Kidney (tissue), 14 donors: ENCODE data around the gene EIF4E2. TPM values are rescaled to one million over a fixed set of nuclear protein-coding genes. Genes with fewer than 3 reads are reported as not detected.

Experiments used
- DNase-seq, 5 donors: peaks; one replicate each; pipeline ENCODE4 v3.0.0-alpha.2; 2013 to 2020
- FAIRE-seq: peaks from 2 replicates; lab custom pipeline; 2012; peaks lifted over from hg19 to GRCh38; lab: Jason Lieb, UNC
- H3K27ac ChIP-seq, 2 donors: one replicate each; pipeline ENCODE4 v1.7.0; 2013; ENCODE audit warnings: low read depth in 2 of 2, low read length in 2 of 2, inconsistent platforms in 1 of 2
- H3K27me3 ChIP-seq: one replicate; pipeline ENCODE4 v1.7.1; 2013; ENCODE audit warnings: low read length, inconsistent platforms; ENCODE audit not compliant: control insufficient read depth, insufficient read depth
- H3K36me3 ChIP-seq, 3 donors: one replicate each; pipeline versions ENCODE4 v1.7.0 to v1.7.1; 2013; ENCODE audit warnings: low read length in 3 of 3, control low read depth in 1 of 3, inconsistent platforms in 1 of 3; ENCODE audit not compliant: insufficient read depth in 3 of 3, control insufficient read depth in 2 of 3
- H3K4me1 ChIP-seq, 3 donors: one replicate each; pipeline versions ENCODE4 v1.7.0 to v1.7.1; 2013; ENCODE audit warnings: low read length in 3 of 3, inconsistent platforms in 1 of 3, low read depth in 1 of 3; ENCODE audit not compliant: control insufficient read depth in 2 of 3, insufficient read depth in 2 of 3
- H3K4me3 ChIP-seq, 3 donors: one replicate each; pipeline versions ENCODE4 v1.7.0 to v1.8.1; 2013; ENCODE audit warnings: low read length in 3 of 3, control low read depth in 1 of 3, inconsistent platforms in 1 of 3
- H3K9ac ChIP-seq, 3 donors: one replicate each; pipeline versions ENCODE4 v1.7.0 to v1.7.1; 2013; ENCODE audit warnings: low read length in 3 of 3, control low read depth in 1 of 3, inconsistent platforms in 1 of 3
- H3K9me3 ChIP-seq, 3 donors: one replicate each; pipeline versions ENCODE4 v1.7.0 to v1.7.1; 2013; ENCODE audit warnings: low read length in 3 of 3, control low read depth in 1 of 3, inconsistent platforms in 1 of 3; ENCODE audit not compliant: control insufficient read depth in 2 of 3, insufficient read depth in 1 of 3
- CTCF ChIP-seq: IDR thresholded peaks from 3 replicates; pipeline ENCODE4 v1.5.1; 2012; ENCODE audit warnings: mild to moderate bottlenecking, moderate library complexity, borderline replicate concordance; ENCODE audit not compliant: insufficient read depth; ENCODE audit errors: extremely low read depth
- intact Hi-C: fragments of 100-400 bp; cut with DNase I; formaldehyde crosslinking; loops from one replicate; pipeline ENCODE4 v1.11.1; 2022
- polyA plus RNA-seq: library from polyadenylated mRNA; stranded (reverse); fragments of 350-450 nt; fragmentation: Illumina TruSeq; extraction: RNeasy Lipid Tissue Mini Kit (QIAGEN cat#74804); gene quantifications from one replicate; pipeline ENCODE4 v1.2.3, GENCODE V29; 2014; ENCODE audit warnings: low read depth, low replicate concordance; ENCODE audit not compliant: insufficient read depth
- total RNA-seq: library from RNA; stranded (reverse); fragmentation: NEBNext Ultra II Directional; extraction: Animal tissue kit (Norgen Biotek cat#: 25700); gene quantifications from one replicate; pipeline ENCODE4 v1.2.1, GENCODE V29; 2021
- donor health status: control.
- donor health status: control.
- donor health status: control.
- donor health status: control.
- donor health status: control.
- donor health status: DM: yes; HTN: yes; CAD: no.
- donor health status: Normal renal cell carcinoma (clear cell type).

EIF4E2 gene
- total and polyA plus RNA-seq, 2 donors from 2014 or later: 78.3 to 79.2 TPM

DNA sequence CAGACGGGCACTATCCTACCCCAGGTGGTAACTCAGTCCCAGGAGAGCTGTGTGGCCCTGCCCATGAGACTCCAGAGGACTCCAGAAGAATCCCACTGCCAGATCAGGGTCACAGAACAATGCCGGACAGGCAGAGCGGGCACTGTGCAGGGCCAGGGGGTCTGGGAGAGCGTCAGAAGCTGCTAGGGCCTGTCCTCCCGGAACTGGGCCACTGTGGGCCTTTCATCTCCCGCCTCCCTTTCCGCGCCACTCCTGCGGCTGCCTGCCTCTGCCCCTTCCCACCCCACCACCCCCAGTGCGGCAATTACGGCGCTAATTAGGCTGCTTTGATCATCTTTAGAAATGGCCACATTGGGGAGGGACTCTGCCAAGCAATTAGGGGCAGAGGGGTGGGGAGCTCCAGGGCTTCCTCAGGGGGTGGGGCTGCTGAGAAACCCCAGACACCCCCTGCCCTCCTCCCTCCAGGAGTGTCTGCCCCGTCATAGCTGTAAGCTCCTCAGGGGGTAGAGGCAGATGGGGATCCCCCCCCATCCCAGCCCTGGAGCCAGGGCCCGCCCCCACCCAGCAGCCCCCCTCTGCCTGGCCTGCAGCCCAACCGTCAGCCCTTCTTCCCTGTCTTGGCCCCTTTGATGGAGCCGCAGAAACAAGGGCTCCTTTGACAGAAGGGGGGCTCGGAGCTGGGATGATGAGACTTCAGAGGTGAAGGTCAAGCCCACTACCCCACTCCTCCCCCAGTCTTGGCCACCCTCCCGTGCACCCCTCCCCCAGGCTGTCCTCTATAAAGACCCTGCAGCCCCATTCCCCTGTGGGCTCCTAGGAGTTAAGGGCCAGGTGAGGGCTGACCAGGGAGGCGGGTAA is 30.7 kb upstream of the EIF4E2 start, which contains the start of gene PRSS56:
TSS of gene PRSS56 (plus strand) at position 808 of the 858 bp plus-strand sequence. CDS start 211 bp downstream, outside the sequence.
- no peak for FAIRE-seq
- no peaks in the 10 kb centered on the region for H3K36me3 ChIP-seq
- H3K9me3 ChIP-seq: no peaks in the 10 kb centered on the region
- DNase-seq: no peak
- H3K4me1 ChIP-seq: peaks cover 0 to 3% (median 0%) of the 10 kb centered on the region in 3 donors
- H3K4me3 ChIP-seq: no peak within 1 kb of the TSS
- H3K27ac ChIP-seq: no peak within 1 kb of the TSS
- peaks cover 5% of the 10 kb centered on the region for H3K27me3 ChIP-seq
- intact Hi-C loops: no loop called here
- H3K9ac ChIP-seq: no peak within 1 kb of the TSS
- TF ChIP-seq CTCF: no peak

GRCh38 chr2:232520489-232520888 is 30.0 kb upstream of the EIF4E2 start:
- FAIRE-seq (no peak), DNase-seq (no peak)
- Histone ChIP-seq H3K4me1 (peaks cover 0 to 3% (median 0%) of the 10 kb centered on the region in 3 donors), H3K27me3 (peaks cover 5% of the 10 kb centered on the region), H3K9ac (no peak overlapping the region), H3K4me3 (no peak overlapping the region), H3K9me3 (no peaks in the 10 kb centered on the region), H3K27ac (no peak overlapping the region), H3K36me3 (no peaks in the 10 kb centered on the region)
- intact Hi-C loops: no loop called here
- TF ChIP-seq CTCF: no peak

DNA sequence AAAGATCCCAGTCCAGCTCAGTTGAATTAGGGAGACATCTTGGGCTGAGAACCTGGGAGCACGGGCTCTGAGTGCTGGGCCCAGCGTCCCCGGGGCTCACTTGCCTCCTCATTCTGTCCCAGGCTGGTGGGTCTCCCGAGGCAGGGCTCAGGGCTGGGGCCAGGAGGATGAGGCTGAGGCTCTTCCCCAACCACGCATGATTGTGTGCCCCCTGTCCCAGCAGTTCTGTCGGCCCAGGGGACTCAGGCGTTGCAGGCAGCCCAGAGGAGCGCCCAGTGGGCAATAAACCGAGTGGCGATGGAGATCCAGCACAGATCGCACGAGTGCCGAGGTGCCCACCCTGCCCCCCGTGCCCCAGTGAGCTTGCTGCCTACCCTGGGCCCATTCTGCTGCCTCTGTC is 29.4 kb upstream of the EIF4E2 start:
- H3K27ac ChIP-seq: no peak overlapping the region
- H3K4me1 ChIP-seq: peaks cover 0 to 3% (median 0%) of the 10 kb centered on the region in 3 donors
- DNase-seq (no peak), FAIRE-seq (no peak)
- no peak for TF ChIP-seq CTCF
- no peaks in the 10 kb centered on the region for H3K9me3 ChIP-seq
- H3K9ac ChIP-seq: no peak overlapping the region
- H3K27me3 ChIP-seq: peaks cover 5% of the 10 kb centered on the region
- intact Hi-C loops: no loop called here
- H3K4me3 ChIP-seq: no peak overlapping the region
- H3K36me3 ChIP-seq: no peaks in the 10 kb centered on the region
